PFSK-1 (cell line): ENCODE data around the gene TMEM253.

ENCODE experiments used
- POLR2AphosphoS5 ChIP-seq: IDR thresholded peaks from 2 replicates; pipeline ENCODE4 v1.6.1; 2012; ENCODE audit warnings: low read depth, mild to moderate bottlenecking, control low read depth, low read length, moderate library complexity
- TAF1 ChIP-seq: IDR thresholded peaks from 2 replicates; pipeline ENCODE4 v1.6.1; 2012; ENCODE audit warnings: low read length, control low read depth, borderline replicate concordance; ENCODE audit not compliant: insufficient read depth

- TF ChIP-seq POLR2AphosphoS5 (no peak), TAF1 (no peak)
Observed at GRCh38 chr14:21068521-21069387, 32.1 kb upstream of the TMEM253 start.
